NCI-H2196 (cell line): ENCODE data around the gene NRDE2.
A peak's percentile ranks its signal among the peaks of the same experiment; 100 is the strongest.

Experiments
- DNase-seq: peaks from one replicate; lab custom pipeline; 2025; ENCODE audit not compliant: unreplicated experiment; lab: John Stamatoyannopoulos, UW

The NRDE2 gene, protein sequence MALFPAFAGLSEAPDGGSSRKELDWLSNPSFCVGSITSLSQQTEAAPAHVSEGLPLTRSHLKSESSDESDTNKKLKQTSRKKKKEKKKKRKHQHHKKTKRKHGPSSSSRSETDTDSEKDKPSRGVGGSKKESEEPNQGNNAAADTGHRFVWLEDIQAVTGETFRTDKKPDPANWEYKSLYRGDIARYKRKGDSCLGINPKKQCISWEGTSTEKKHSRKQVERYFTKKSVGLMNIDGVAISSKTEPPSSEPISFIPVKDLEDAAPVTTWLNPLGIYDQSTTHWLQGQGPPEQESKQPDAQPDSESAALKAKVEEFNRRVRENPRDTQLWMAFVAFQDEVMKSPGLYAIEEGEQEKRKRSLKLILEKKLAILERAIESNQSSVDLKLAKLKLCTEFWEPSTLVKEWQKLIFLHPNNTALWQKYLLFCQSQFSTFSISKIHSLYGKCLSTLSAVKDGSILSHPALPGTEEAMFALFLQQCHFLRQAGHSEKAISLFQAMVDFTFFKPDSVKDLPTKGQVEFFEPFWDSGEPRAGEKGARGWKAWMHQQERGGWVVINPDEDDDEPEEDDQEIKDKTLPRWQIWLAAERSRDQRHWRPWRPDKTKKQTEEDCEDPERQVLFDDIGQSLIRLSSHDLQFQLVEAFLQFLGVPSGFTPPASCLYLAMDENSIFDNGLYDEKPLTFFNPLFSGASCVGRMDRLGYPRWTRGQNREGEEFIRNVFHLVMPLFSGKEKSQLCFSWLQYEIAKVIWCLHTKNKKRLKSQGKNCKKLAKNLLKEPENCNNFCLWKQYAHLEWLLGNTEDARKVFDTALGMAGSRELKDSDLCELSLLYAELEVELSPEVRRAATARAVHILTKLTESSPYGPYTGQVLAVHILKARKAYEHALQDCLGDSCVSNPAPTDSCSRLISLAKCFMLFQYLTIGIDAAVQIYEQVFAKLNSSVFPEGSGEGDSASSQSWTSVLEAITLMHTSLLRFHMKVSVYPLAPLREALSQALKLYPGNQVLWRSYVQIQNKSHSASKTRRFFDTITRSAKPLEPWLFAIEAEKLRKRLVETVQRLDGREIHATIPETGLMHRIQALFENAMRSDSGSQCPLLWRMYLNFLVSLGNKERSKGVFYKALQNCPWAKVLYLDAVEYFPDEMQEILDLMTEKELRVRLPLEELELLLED

GRCh38 chr14:90331497-90332270 is at the start of gene NRDE2:
TSS of gene NRDE2 (minus strand) at chr14:90331941. CDS start at chr14:90331904, 37 bp downstream.
- DNase-seq: peak; percentile 90

DNA sequence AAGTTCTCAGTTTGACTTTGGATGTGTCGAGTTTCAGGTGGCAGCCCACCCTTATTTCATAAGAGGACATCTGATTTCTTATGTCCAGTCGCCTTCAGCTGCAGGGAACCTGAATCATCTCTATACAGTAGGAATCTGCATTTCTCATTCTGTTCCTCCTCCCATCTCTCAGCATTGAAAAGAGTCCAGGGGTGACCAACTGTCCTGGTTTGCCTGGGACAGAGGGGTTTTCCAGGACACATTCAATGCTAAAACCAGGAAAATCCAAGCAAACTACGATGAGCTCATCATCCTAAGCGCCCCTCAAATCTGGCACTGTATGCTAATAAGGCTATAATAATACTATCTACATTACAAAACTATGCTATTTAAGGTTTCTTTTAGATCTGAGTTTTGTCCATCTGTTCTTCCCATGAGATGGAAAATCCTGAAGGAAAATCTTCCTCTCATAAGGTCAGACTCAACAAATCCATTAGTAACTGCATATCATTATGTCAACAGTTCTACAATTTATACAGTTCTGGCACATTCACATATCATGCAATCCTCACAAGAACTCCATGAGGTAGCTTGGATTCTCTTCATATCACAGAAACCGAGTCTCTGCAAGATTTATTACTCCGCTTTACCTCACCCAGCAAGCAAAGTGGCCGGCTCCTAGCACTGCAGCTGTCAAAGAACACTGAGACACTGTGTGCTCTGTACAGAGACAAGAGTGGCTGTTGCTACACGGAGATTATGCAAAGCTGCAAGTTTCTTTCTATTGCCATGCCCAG is 49.5 kb upstream of the NRDE2 start:
- no peak for DNase-seq

DNA sequence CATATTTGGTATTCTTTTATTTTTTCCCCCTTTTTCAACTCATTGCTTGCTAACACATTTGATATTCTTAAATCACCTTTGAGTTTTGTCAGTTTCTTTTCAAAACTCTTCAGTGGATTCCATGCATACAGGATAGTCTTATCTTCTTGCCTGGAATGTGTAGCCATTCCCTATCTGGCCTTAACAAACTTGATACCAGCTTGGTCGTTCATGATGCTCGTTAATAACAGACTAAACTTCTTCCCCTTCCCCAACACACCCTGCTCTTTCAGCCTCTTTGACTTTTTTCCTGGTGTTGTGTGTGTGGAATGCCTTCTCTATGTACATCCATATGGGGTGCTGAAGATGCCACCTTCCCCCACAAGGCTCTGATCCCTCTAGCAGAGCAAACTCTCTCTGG is 47.4 kb upstream of the NRDE2 start:
- no peak for DNase-seq

DNA sequence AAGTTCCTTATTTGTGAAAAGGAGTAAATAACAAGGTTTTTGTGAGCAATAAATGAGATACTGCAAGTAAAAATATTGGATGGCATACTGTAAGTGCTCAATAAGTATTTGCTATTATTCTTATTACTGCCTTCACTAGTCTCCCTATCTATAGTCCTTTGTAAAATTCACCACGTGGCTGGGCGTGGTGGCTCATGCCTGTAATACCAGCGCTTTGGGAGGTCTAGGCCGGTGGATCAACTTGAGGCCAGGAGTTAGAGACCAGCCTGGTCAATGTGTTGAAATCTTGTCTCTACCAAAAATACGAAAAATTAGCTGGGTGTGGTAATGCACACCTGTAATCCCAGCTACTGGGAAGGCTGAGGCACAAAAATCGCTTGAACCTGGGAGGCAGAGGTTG is 46.5 kb upstream of the NRDE2 start:
- no peak for DNase-seq

GRCh38 chr14:90375934-90376333 is 44.2 kb upstream of the NRDE2 start:
- no peak for DNase-seq

DNA sequence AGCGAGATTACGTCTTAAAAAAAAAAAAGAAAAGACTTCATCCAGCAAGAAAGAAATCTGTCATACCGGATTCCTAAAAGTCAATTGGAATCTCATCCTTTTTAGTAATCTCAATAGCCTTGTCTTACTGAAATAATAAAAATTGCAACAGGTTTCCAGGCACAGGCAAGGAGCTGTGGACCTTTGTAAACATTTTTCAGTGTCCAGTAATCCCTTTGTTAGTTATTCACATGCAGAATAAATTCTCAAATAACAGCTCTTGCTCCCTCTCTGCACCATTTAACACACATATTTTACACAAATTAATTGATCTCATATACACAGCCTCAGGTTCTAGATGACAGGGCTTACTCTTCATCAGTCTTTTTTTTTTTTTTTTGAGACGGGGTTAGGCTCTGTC is 43.1 kb upstream of the NRDE2 start:
- no peak for DNase-seq

DNA sequence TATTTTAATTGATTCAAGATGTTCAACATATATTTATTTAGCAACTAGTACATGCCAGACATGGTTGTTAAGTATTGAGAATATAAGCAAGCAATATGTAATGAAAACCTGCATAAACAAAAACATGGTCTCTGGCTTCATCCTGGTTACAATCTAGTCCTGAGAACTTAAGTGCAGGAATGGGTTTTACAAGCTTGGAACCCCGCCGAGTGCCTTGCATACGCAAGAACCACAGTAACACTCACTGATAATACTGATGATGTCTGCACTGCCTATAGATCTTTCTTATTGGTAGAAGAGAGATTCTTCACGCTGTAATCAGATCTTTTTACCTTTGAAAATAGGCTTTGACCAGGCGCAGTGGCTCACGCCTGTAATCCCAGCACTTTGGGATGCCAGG is 42.1 kb upstream of the NRDE2 start:
- no peak for DNase-seq

DNA sequence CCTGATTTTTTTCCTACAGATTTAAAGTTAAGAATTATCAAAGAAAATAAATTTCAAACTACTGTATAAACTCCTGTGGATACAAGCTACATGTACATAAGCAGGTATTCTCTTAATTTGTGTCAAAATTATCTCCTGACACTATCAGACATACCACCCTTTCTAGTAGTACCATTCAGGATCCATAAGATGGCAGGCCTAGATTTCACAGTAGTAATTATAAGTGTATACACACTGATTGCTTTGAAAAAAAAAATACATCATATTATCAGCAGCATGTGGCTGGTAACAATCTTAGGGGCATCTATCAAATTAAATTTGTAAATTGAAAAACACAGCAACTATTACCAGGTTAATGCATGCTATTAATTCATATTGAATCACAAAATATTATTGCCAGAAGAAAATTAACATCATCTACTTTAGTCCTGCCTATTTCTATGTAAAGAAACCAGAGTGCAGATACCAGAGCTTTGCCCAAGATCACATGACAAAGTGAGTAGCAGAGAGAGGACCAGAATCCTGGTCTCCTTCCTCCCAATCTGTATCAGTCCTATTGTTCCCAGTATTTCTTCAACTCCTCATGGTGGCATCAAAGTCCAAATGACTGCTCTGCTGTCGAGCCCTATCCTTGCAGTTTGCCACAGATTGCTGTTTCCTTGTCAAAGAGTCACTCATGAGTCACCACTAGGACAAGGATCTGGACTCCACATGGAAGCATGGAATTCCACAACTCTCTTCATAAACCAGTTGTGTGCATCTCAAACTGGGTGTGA is 37.4 kb upstream of the NRDE2 start:
- DNase-seq: no peak

DNA sequence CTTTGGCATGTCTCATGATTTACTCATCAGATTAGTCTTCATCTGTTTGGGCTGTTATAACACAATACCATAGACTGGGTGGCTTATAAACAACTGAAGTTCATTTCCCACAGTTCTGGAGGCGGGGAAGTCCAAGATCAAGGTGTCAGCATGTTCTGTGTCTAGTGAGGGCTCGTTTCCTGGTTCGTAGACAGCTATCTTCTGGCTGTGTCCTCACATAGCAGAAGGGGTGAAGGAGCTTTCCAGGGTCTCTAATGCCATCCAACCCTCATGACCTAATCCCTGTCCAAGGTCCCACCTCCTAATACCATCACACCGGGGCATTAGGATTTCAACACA is 30.8 kb upstream of the NRDE2 start:
- no peak for DNase-seq

DNA sequence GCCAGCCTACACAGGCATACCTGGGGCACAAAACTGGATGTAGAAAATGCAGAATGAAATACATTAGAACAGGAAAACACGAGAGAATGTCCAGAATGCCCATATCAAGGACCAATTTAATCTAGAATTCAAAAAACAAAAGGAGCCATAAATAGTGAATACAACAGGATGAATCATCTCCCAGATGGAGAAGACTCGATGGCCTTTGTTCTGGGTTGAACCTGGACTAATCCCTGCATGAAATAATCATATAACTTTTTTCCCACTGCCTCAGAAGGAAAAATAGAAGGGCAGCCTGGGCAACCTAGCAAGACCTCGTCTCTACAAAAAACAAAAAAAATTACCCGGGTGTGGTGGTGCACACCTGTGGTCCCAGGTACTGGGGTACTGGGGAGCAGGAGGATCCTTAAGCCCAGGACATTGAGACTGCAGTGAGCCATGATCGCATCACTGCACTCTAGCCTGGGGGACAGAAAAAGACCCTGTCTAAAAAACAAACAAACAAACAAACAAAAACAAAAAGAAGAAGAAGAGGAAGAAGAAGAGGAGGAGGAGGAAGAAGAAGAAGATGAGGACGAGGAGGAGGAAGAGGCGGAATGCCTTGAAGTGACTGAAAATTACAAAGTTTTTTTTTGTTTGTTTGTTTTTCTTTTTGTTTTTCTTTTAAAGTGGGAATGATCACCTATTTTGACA is 30.3 kb upstream of the NRDE2 start:
- DNase-seq: no peak

DNA sequence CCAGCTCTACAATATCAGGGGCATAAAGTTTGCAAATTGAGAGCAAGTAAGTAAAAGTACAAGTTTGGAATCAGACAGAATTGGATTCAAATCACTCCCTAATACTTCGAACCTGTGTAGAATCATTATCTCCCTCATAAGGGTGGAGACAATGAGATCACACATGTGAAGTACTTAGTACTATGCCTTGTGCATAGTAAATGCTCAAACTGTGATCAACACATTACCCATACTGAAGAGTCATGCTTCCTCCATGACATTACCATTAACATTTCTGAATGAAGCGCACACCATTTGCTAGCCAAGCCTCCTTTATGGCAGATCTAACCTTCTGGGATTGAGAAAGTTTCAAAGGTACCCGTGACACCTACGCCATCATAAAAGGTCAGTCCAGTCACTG is 26.6 kb upstream of the NRDE2 start:
- no peak for DNase-seq

DNA sequence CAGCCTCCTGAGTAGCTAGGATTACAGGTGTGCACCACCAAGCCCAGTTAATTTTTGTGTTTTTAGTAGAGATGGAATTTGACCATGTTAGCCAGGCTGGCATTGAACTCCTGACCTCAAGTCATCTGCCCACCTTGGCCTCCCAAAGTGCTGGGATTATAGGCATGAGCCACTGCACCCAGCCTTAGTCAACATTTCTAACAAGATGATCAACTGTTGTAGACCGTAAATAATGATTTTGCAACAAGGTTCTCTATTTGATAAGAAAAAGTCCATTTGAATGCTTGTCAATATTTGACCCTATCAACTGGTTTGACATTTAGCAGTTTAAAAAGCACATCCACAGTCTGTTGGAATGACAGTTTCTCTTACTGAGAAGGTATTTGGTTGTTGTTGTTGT is 25.2 kb upstream of the NRDE2 start:
- no peak for DNase-seq

DNA sequence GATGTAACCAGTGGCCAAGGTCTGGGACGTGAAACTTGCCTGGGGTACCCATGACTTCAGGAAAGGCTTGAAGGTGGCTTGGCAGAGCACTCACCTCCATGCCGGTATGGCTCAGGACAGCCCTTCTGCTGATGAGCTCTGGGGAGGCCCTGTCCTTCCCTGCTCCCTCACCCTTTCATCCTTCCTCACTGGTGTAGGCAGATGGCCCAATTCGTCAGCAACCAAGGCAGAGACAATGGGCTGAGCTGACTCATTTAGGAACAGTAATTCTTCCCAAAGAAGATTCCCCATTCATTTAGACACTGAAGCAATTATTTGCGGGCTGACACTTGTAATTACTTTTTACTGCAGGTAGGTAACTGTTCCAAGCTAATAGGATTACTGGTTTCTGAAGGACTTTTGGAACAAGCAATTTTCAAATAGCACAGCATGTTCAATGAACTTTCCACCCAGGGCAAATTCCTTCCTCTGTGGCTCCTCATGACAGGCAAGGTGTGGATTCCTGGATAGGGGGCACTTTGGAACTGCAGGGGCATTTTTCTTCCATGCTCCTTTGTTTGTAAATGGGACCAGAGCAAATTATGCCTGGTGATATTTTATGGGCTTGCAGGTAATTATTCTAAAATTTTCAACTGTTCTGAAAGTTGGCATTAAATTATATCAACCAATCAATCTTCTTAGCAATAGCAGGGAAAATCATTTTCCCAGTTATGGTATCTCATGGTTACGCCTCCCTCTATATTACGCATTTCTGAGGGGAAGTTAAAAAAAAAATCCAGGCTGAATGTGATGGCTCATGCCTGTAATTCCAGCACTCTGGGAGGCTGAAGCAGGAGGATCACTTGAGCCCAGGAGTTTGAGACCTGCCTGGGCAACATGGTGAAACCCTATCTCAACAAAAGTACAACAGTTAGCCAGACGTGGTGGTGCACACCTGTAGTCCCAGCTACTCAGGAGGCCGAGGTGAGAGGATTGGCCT is 24.1 kb upstream of the NRDE2 start:
- DNase-seq: no peak

GRCh38 chr14:90354551-90355298 is 23.0 kb upstream of the NRDE2 start:
- no peak for DNase-seq

- no peak for DNase-seq
Measured at GRCh38 chr14:90349739-90350138, 18.0 kb upstream of the NRDE2 start.

DNA sequence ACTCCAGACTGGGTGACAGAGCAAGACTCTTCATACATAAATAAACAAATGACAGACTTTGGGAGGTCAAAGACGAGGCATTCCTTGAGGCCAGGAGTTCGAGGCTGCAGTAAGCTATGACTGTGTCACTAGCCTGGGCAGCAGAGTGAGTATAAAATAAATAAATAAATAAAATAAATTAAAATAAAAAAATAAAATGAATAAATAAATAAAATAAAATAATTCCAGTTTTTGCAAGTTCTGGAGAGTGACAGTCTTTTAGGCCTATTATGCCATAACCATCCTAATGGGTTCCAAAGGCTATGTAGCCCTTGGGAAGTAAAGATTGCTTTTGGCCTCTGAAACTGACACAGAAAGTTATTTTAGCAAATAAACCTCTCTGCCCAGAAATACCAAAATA is 16.5 kb upstream of the NRDE2 start:
- DNase-seq: no peak

DNA sequence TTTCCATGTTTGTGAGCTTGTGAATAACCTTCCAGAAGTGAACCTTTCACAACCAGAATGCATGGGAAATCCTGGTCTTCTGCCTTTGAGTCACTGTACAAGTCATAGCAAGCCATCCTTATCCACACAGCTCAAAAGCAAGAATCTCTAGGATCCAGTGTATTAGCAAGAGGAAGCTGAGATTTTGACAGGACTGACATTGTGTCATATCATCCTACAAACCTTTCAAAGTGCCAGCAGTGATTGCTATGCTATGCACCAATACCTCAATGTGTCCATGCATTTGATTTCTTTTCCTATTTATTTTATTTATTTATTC is 13.5 kb upstream of the NRDE2 start:
- no peak for DNase-seq
